H1 (cell line): ENCODE results near the gene HECTD1. TPM values are rescaled to one million over a fixed set of nuclear protein-coding genes. Genes with fewer than 3 reads are reported as not detected.

ENCODE experiments used
- CTCF ChIA-PET: fragments of 300-600 bp; sonication (Branson Sonifier 250); formaldehyde crosslinking; loops from one replicate; lab custom pipeline; 2021; ENCODE audit not compliant: partially characterized antibody; lab: Charles Lee
- POLR2A ChIA-PET: fragments of 300-600 bp; sonication (Branson Sonifier 250); formaldehyde crosslinking; loops from one replicate; lab custom pipeline; 2021; ENCODE audit warnings: inconsistent platforms; ENCODE audit not compliant: partially characterized antibody; lab: Charles Lee
- DNase-seq, 2 experiments: peaks; one replicate each; pipeline versions ENCODE4 v3.0.0 to v3.0.0-alpha.2; 2010 to 2022; ENCODE audit warnings: low spot score in 2 of 2, low read depth in 1 of 2, mixed read lengths in 1 of 2
- FAIRE-seq: peaks from 2 replicates; lab custom pipeline; 2011; peaks lifted over from hg19 to GRCh38; lab: Jason Lieb, UNC
- H2AFZ ChIP-seq: 2 replicates; pipeline ENCODE4 v1.8.1; 2012; ENCODE audit warnings: low read length, inconsistent platforms
- H2AK5ac ChIP-seq: 2 replicates; pipeline ENCODE4 v1.6.1; 2013; ENCODE audit warnings: low read depth, low read length
- H2BK120ac ChIP-seq: replicated peaks from 2 replicates; pipeline ENCODE3; 2013; ENCODE audit warnings: low read depth, low read length, inconsistent platforms
- H2BK12ac ChIP-seq: 2 replicates; pipeline ENCODE4 v1.6.1; 2013; ENCODE audit warnings: low read depth, low read length
- H2BK15ac ChIP-seq: 2 replicates; pipeline ENCODE4 v1.6.1; 2013; ENCODE audit warnings: low read length
- H2BK20ac ChIP-seq: 2 replicates; pipeline ENCODE4 v1.6.1; 2013; ENCODE audit warnings: low read length
- H2BK5ac ChIP-seq: 2 replicates; pipeline ENCODE4 v1.6.1; 2013; ENCODE audit warnings: low read depth, low read length
- H3K14ac ChIP-seq: 2 replicates; pipeline ENCODE4 v1.6.1; 2013; ENCODE audit warnings: inconsistent platforms; ENCODE audit not compliant: insufficient read length
- H3K18ac ChIP-seq: 2 replicates; pipeline ENCODE4 v1.6.1; 2013; ENCODE audit warnings: low read length; ENCODE audit errors: extremely low read depth
- H3K23ac ChIP-seq: 2 replicates; pipeline ENCODE4 v1.6.1; 2013; ENCODE audit warnings: inconsistent platforms; ENCODE audit not compliant: insufficient read length
- H3K23me2 ChIP-seq: 2 replicates; pipeline ENCODE4 v1.6.1; 2013; ENCODE audit warnings: low read depth, low read length
- H3K27ac ChIP-seq: 2 replicates; pipeline ENCODE4 v1.6.1; 2011; ENCODE audit warnings: low read depth, low read length, inconsistent platforms
- H3K27me3 ChIP-seq, 4 experiments: replicated peaks in 1 of 4; 1 replicate in 1 of 4; 2 replicates in 3 of 4; pipeline versions ENCODE4 v1.6.1 to v1.8.1; 2011 to 2013; ENCODE audit warnings: low read length in 3 of 4, mild to moderate bottlenecking in 3 of 4, inconsistent platforms in 2 of 4, mixed read lengths in 2 of 4, moderate library complexity in 1 of 4; ENCODE audit not compliant: control insufficient read depth in 3 of 4, insufficient read depth in 3 of 4; ENCODE audit errors: extremely low read depth in 1 of 4
- H3K36me3 ChIP-seq, 4 experiments: 2 replicates each; pipeline versions ENCODE4 v1.6.1 to v1.8.1; 2011 to 2013; ENCODE audit warnings: mild to moderate bottlenecking in 4 of 4, low read length in 3 of 4, moderate library complexity in 2 of 4, control low read depth in 1 of 4, inconsistent platforms in 1 of 4; ENCODE audit not compliant: insufficient read depth in 4 of 4, control insufficient read depth in 2 of 4
- H3K4ac ChIP-seq: replicated peaks from 2 replicates; pipeline ENCODE3; 2013; ENCODE audit warnings: low read length, low read depth, mixed read lengths, inconsistent platforms; ENCODE audit not compliant: insufficient read length
- H3K4me1 ChIP-seq, 4 experiments: replicated peaks in 1 of 4; 1 replicate in 1 of 4; 2 replicates in 3 of 4; pipeline versions ENCODE4 v1.6.1 to v1.8.1; 2011 to 2013; ENCODE audit warnings: low read length in 3 of 4, inconsistent platforms in 2 of 4, mixed read lengths in 1 of 4; ENCODE audit not compliant: insufficient read depth in 4 of 4, control insufficient read depth in 3 of 4
- H3K4me2 ChIP-seq, 2 experiments: 2 replicates each; pipeline versions ENCODE4 v1.6.1 to v1.8.1; 2011 to 2013; ENCODE audit warnings: low read depth in 2 of 2, low read length in 2 of 2, control low read depth in 1 of 2, inconsistent platforms in 1 of 2, mild to moderate bottlenecking in 1 of 2; ENCODE audit not compliant: insufficient read depth in 1 of 2
- H3K4me3 ChIP-seq, 4 experiments: fragments of 200-600, 300-600 bp in 1 of 4; sonication (generic), shearing (Covaris generic), sonication (Bioruptor Twin) in 1 of 4; 2 replicates each; pipeline versions ENCODE4 v1.5.1 to v1.8.1; 2011 to 2016; ENCODE audit warnings: low read length in 4 of 4, low read depth in 3 of 4, control low read depth in 2 of 4, inconsistent platforms in 2 of 4, mild to moderate bottlenecking in 2 of 4, mixed read lengths in 1 of 4, moderate library complexity in 1 of 4; ENCODE audit not compliant: insufficient read depth in 2 of 4; ENCODE audit errors: extremely low read depth in 1 of 4
- H3K56ac ChIP-seq: replicated peaks from 2 replicates; pipeline ENCODE3; 2013; ENCODE audit warnings: low read depth, mild to moderate bottlenecking, mixed read lengths, low read length, inconsistent platforms; ENCODE audit not compliant: insufficient read length
- H3K79me1 ChIP-seq: 2 replicates; pipeline ENCODE4 v1.6.1; 2013; ENCODE audit warnings: low read depth, low read length, control low read depth
- H3K79me2 ChIP-seq, 2 experiments: 2 replicates each; pipeline versions ENCODE4 v1.6.1 to v1.8.1; 2012 to 2013; ENCODE audit warnings: low read length in 2 of 2, mild to moderate bottlenecking in 2 of 2, inconsistent platforms in 1 of 2; ENCODE audit not compliant: insufficient read depth in 2 of 2, control insufficient read depth in 1 of 2
- H3K9ac ChIP-seq, 4 experiments: replicated peaks in 1 of 4; 1 replicate in 1 of 4; 2 replicates in 3 of 4; pipeline versions ENCODE4 v1.6.1 to v1.8.1; 2011 to 2013; ENCODE audit warnings: low read depth in 3 of 4, low read length in 3 of 4, control low read depth in 2 of 4, mild to moderate bottlenecking in 2 of 4, moderate library complexity in 2 of 4, inconsistent platforms in 1 of 4; ENCODE audit errors: extremely low read depth in 1 of 4
- H3K9me3 ChIP-seq, 2 experiments: 2 replicates each; pipeline versions ENCODE4 v1.6.1 to v1.8.1; 2012 to 2013; ENCODE audit warnings: mild to moderate bottlenecking in 2 of 2, moderate library complexity in 2 of 2, control low read depth in 1 of 2, inconsistent platforms in 1 of 2, low read depth in 1 of 2, low read length in 1 of 2, mixed read lengths in 1 of 2; ENCODE audit not compliant: insufficient read depth in 2 of 2
- H4K20me1 ChIP-seq, 2 experiments: replicated peaks in 1 of 2; 2 replicates each; pipeline versions ENCODE3 to v1.8.1; 2011 to 2013; ENCODE audit warnings: inconsistent platforms in 2 of 2, low read length in 2 of 2, mild to moderate bottlenecking in 1 of 2; ENCODE audit not compliant: insufficient read depth in 2 of 2, control insufficient read depth in 1 of 2
- H4K5ac ChIP-seq: 2 replicates; pipeline ENCODE4 v1.6.1; 2013; ENCODE audit warnings: low read length, low read depth, mixed read lengths, inconsistent platforms; ENCODE audit not compliant: insufficient read length
- H4K8ac ChIP-seq: 2 replicates; pipeline ENCODE4 v1.8.0; 2013; ENCODE audit warnings: mild to moderate bottlenecking, moderate library complexity, low read length, inconsistent platforms; ENCODE audit not compliant: insufficient read depth; ENCODE audit errors: extremely low read depth
- H4K91ac ChIP-seq: replicated peaks from 2 replicates; pipeline ENCODE3; 2013; ENCODE audit warnings: low read length, mixed read lengths, inconsistent platforms; ENCODE audit not compliant: insufficient read length
- CBX8 ChIP-seq: fragments of 300-800, 300-1000 bp; sonication (generic); IDR thresholded peaks from 2 replicates; pipeline ENCODE4 v1.7.1; 2016; ENCODE audit warnings: low read depth, low read length, borderline replicate concordance
- CHD1 ChIP-seq: IDR thresholded peaks from 2 replicates; pipeline ENCODE4 v1.6.1; 2012; ENCODE audit warnings: low read depth, low read length, improper control_type of control experiment
- GTF2F1 ChIP-seq: IDR thresholded peaks from 2 replicates; pipeline ENCODE4 v1.6.1; 2012; ENCODE audit warnings: low read depth, low read length, improper control_type of control experiment, borderline replicate concordance
- HDAC6 ChIP-seq: IDR thresholded peaks from one replicate; pipeline ENCODE4 v1.7.1; 2012; ENCODE audit warnings: low read depth, mild to moderate bottlenecking, inconsistent platforms, low read length, moderate library complexity
- NANOG ChIP-seq: IDR thresholded peaks from 2 replicates; pipeline ENCODE4 v1.6.1; 2011; ENCODE audit warnings: low read length, low read depth, mild to moderate bottlenecking, inconsistent platforms; ENCODE audit not compliant: insufficient read depth, poor library complexity, severe bottlenecking
- POLR2AphosphoS5 ChIP-seq: IDR thresholded peaks from 2 replicates; pipeline ENCODE4 v1.6.1; 2011; ENCODE audit warnings: low read depth, low read length
- SP4 ChIP-seq: IDR thresholded peaks from 2 replicates; pipeline ENCODE4 v1.6.1; 2012; ENCODE audit warnings: low read length, inconsistent platforms
- TBP ChIP-seq: IDR thresholded peaks from 2 replicates; pipeline ENCODE4 v1.6.1; 2011; ENCODE audit warnings: low read depth, low read length, improper control_type of control experiment
- WGBS, 2 experiments: shearing (Covaris generic) in 1 of 2; methylation state at CpG; one replicate each; pipeline versions ENCODE4 v1.1.6 to v1.1.7; 2013 to 2015; ENCODE audit warnings: low lambda C conversion rate in 2 of 2, mixed read lengths in 2 of 2, inconsistent platforms in 1 of 2, low coverage in 1 of 2, missing lambda C conversion rate in 1 of 2; ENCODE audit not compliant: insufficient replicate concordance in 2 of 2, insufficient coverage in 1 of 2, insufficient read length in 1 of 2; ENCODE audit errors: extremely low coverage in 1 of 2, missing lambda C conversion rate in 1 of 2; 5-methylcytosine and 5-hydroxymethylcytosine counted together
- polyA plus RNA-seq, 7 experiments: library from polyadenylated mRNA; depleted of rRNA in 3 of 7; stranded (reverse) in 5 of 7; unstranded in 2 of 7; fragments of >200 nt in 5 of 7; fragments of 200-250 nt in 2 of 7; gene quantifications; 1 replicate in 5 of 7; 2 replicates in 1 of 7; 4 replicates in 1 of 7; pipeline versions ENCODE4 v1.2.1 to v1.2.3, GENCODE V29; 2011 to 2013; ENCODE audit warnings: missing spikeins in 2 of 7, mixed read lengths in 2 of 7
- total RNA-seq: library from RNA; stranded (reverse); fragmentation: NEBNext Ultra II Directional; extraction: Animal tissue kit (Norgen Biotek cat#: 25700); gene quantifications from 2 replicates; pipeline ENCODE4 v1.2.1, GENCODE V29; 2021
- TF ChIP-seq, protein P1 (sequence below): IDR thresholded peaks from 2 replicates; pipeline ENCODE4 v1.6.1; 2011; ENCODE audit warnings: low read length, improper control_type of control experiment
- TF ChIP-seq, protein P2 (sequence below): IDR thresholded peaks from 2 replicates; pipeline ENCODE4 v1.6.1; 2012; ENCODE audit warnings: low read length, inconsistent platforms
- TF ChIP-seq, protein P3 (sequence below): IDR thresholded peaks from 2 replicates; pipeline ENCODE4 v1.6.1; 2012; ENCODE audit warnings: inconsistent platforms

The HECTD1 gene
- total and polyA plus RNA-seq, 2 of the 8 experiments (the other 6 are each of a cell fraction or from before 2014, with no cell fraction given) = 44.7 to 105 TPM

DNA sequence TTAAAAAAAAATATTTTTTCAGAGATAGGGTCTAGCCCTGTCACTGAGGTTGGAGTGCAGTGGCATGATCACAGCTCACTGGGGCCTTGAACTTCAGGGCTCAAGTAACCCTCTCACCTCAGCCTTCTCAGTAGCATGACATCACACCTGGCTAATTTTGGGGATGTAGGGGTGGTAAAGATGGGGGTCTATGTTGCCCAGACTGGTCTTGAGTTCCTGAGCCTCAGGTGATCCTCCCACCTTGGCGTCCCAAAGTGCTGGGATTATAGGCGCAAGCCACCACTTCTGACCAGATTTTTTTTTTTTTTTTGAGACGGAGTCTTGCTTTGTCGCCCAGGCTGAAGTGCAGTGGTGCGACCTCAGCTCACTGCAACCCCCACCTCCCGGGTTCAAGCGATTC is 80.9 kb downstream of the HECTD1 start:
- Histone ChIP-seq H3K79me1 (no peaks in the 10 kb centered on the region), H4K5ac (no peak overlapping the region), H3K4me2 (no peak overlapping the region), H2BK12ac (no peak overlapping the region), H3K14ac (no peak overlapping the region), H2BK5ac (no peak overlapping the region), H3K4me1 (peaks cover 3 to 12% (median 7%) of the 10 kb centered on the region in 4 experiments; a peak in 6 of 7 replicates), H2BK15ac (no peak overlapping the region), H3K79me2 (no peaks in the 10 kb centered on the region), H2AFZ (no peak overlapping the region), H3K23me2 (no peaks in the 10 kb centered on the region), H4K20me1 (peaks cover 0 to 4% of the 10 kb centered on the region in 2 experiments), H3K23ac (no peak overlapping the region), H3K4ac (no peak overlapping the region), H2AK5ac (no peak overlapping the region), H3K56ac (no peak overlapping the region), H3K27me3 (no peaks in the 10 kb centered on the region), H4K91ac (no peak overlapping the region), H2BK20ac (no peak overlapping the region), H3K9ac (no peak overlapping the region), H3K27ac (no peak overlapping the region), H2BK120ac (no peak overlapping the region), H3K9me3 (no peaks in the 10 kb centered on the region), H3K36me3 (peaks cover 0 to 60% (median 19%) of the 10 kb centered on the region in 4 experiments; a peak in 7 of 8 replicates), H4K8ac (no peak overlapping the region), H3K4me3 (no peak overlapping the region), H3K18ac (no peak overlapping the region)
- CTCF ChIA-PET = no interaction called here
- FAIRE-seq (no peak), DNase-seq (no peak)
- POLR2A ChIA-PET = interaction anchor here (1.5 kb wide), 1 partner anchor 32 kb away, joined by 3 read pairs; no protein-coding TSS in a partner anchor
- WGBS, 2 experiments = 94% methylated on average over 3 of the region's 7 CpGs; no CpG with 5 or more reads in 1 of the 2 experiments
- TF ChIP-seq, protein P1, sequence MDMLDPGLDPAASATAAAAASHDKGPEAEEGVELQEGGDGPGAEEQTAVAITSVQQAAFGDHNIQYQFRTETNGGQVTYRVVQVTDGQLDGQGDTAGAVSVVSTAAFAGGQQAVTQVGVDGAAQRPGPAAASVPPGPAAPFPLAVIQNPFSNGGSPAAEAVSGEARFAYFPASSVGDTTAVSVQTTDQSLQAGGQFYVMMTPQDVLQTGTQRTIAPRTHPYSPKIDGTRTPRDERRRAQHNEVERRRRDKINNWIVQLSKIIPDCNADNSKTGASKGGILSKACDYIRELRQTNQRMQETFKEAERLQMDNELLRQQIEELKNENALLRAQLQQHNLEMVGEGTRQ = no peak
- TF ChIP-seq CBX8 (no peak), HDAC6 (no peak), TBP (no peak), CHD1 (no peak), NANOG (no peak), GTF2F1 (no peak), POLR2AphosphoS5 (no peak), SP4 (no peak)
- TF ChIP-seq, protein P2, sequence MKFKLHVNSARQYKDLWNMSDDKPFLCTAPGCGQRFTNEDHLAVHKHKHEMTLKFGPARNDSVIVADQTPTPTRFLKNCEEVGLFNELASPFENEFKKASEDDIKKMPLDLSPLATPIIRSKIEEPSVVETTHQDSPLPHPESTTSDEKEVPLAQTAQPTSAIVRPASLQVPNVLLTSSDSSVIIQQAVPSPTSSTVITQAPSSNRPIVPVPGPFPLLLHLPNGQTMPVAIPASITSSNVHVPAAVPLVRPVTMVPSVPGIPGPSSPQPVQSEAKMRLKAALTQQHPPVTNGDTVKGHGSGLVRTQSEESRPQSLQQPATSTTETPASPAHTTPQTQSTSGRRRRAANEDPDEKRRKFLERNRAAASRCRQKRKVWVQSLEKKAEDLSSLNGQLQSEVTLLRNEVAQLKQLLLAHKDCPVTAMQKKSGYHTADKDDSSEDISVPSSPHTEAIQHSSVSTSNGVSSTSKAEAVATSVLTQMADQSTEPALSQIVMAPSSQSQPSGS = no peak
- TF ChIP-seq, protein P3, sequence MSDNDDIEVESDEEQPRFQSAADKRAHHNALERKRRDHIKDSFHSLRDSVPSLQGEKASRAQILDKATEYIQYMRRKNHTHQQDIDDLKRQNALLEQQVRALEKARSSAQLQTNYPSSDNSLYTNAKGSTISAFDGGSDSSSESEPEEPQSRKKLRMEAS = no peak
